GM21515 (cell line): ENCODE measurements around the gene GABRG3.
"Not testable (repeated sequence)": the region's sequence is repeated elsewhere in the genome, so short reads cannot be mapped to it uniquely, and the experiment has no call there.

Source experiments
- ATAC-seq: cut with Tn5 transposase; IDR thresholded peaks from one replicate; pipeline ENCODE4 v1.9.1; 2021; ENCODE audit not compliant: unreplicated experiment

GABRG3 gene

DNA sequence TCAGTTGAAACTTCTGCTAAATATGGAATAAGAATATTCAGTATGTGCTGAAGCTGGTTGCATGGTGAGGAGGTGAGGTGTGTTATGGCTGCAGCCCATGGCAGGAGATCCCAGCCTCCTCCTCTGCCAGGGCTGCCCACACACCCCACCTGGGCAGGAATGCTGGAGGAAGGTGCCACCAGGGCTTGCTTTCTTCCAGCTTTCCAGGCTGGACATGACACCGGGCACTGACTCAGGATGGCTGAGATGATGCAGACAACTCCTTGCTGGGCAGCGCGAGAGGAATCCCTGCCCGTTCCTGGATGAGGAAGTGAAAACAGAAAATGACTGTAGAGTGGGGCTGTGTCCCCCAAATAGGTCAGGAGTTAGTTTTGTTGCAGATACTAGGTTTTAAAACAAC lies 14.1 kb downstream of the GABRG3 start:
- ATAC-seq, result no peak

DNA sequence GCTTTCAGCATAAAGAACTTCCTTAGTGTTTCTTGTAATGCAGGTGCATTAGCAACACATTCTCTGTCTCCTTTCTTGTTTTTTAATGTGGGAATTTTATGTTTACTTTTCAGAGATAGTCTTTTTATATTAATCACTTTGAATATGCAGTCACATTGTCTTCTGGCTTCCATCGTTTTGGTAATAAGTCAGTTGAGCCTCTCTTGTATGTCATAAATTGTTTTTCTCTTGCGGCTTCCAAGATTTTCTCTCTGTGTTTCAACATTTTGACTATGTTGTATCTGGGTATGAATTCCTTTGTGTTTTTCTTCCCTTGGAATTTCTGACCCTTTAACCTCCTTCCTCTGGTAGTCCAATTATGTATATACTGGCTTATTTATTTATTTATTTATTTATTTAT lies 25.3 kb downstream of the GABRG3 start:
- ATAC-seq, result no peak

DNA sequence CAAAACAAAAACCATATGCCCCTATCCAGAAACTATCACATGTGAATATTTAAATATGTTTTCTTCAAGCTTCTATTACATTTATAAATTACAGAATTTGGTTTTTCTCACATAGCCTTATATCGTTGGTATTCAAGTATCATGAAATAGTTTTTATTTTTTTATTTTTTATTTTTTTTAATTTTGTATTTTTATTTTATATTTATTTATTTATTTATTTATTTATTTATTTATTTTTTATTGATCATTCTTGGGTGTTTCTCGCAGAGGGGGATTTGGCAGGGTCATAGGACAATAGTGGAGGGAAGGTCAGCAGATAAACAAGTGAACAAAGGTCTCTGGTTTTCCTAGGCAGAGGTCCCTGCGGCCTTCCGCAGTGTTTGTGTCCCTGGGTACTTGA lies 32.0 kb downstream of the GABRG3 start:
- ATAC-seq, result not testable (repeated sequence)

- ATAC-seq, result not testable (repeated sequence)
These were observed 33.2 kb downstream of the GABRG3 start for GRCh38 chr15:27004226-27004625.

DNA sequence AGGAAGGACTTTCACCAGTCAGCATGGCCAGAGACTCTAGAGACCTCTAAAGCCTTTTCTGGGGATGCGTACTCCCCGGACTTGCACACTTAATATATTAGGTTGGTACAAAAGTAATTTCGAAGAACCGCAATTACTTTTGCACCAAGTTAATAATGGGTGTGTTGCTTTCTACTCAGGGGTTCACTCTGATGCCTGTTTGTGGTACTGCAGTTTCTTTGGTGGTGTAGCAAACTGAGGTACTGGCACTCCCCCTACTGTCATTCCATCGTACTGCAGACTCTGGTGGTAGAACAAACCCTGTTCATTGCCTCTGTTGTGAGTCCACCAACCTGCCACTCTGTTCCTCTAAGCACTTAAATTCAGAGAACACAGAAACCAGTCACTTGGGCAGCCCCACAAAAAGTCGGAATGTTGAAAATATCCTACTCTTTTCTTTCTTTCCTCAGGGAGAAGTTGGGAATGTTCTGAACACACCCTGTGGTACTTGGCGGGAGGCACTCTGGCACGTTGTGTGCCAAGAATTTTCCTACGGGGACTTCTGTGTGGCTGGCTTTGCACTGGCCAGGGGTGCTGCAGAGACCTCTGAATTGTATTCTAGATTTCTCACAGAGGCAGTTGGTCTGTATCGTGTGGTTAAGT lies 46.3 kb downstream of the GABRG3 start:
- ATAC-seq, result peak; percentile 63

DNA sequence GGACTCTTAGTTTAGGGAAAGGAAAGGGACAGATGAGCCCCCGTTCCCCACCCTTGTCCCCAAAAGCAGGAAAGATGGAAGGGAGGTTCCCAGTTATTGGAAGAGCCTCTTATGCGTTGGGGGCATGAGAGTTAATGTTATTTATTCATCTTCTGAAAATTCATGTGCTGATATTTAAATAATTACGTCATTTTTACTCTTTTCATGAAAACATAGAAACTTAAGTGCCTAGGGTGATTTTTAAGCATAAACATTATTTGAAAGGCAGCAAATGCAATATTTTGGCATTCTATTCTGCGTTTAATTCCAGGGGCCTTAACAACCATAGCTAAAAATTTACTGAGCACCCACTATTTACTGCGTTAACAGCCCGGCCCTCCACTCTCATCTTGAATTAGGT lies 48.7 kb downstream of the GABRG3 start:
- no peak for ATAC-seq

GRCh38 chr15:27025481-27025966 lies 54.5 kb downstream of the GABRG3 start:
- ATAC-seq, result no peak

GRCh38 chr15:27027229-27027628 lies 56.2 kb downstream of the GABRG3 start:
- no peak for ATAC-seq

- ATAC-seq, result no peak
These were observed 58.0 kb downstream of the GABRG3 start for GRCh38 chr15:27028858-27029477.

DNA sequence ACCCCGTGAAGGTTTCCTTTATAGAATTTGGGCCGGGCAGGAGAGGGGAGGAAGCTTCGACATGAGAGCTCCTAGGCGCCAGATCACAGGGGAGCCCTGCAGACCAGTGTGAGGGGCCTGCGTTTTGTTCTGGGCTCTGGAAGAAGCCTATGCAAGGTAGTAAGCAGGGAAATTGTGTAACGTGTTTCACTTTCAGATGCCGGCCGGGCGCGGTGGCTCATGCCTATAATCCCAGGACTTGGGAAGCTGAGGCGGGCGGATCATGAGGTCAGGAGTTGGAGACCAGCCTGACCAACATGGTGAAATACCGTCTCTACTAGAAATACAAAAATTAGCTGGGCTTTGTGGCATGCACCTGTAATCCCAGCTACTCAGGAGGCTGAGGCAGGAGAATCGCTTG lies 65.2 kb downstream of the GABRG3 start:
- ATAC-seq, result no peak

GRCh38 chr15:27037501-27037900 lies 66.5 kb downstream of the GABRG3 start:
- no peak for ATAC-seq

DNA sequence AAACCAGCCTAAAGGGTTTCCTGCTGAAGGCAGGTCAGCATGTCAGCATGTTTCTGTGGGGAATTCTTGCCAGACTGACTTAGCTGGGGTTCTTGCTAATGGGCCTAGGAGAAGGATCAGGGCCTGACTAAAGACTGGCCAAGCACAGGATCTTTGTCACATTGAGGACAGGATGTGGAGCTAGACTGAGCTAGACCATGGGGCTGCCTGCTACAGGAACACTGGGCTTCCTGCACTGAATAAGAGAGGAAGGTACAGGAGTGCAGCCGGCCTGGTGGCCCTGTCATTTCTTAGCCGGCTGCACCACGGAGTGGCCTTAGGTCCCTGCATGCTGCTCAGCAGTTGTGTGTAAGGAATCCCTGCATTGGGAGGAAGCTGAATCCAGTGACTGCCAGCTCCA lies 68.2 kb downstream of the GABRG3 start:
- no peak for ATAC-seq

- no peak for ATAC-seq
These were observed 71.2 kb downstream of the GABRG3 start for GRCh38 chr15:27042230-27042629.

GRCh38 chr15:27042646-27043045 lies 71.7 kb downstream of the GABRG3 start:
- no peak for ATAC-seq

- no peak for ATAC-seq
These were observed 72.8 kb downstream of the GABRG3 start for GRCh38 chr15:27043770-27044169.

- ATAC-seq, result no peak
These were observed 74.8 kb downstream of the GABRG3 start for GRCh38 chr15:27045796-27046195.

- no peak for ATAC-seq
These were observed 75.9 kb downstream of the GABRG3 start for GRCh38 chr15:27046880-27047279.

GRCh38 chr15:27050163-27050562 lies 79.2 kb downstream of the GABRG3 start:
- no peak for ATAC-seq

DNA sequence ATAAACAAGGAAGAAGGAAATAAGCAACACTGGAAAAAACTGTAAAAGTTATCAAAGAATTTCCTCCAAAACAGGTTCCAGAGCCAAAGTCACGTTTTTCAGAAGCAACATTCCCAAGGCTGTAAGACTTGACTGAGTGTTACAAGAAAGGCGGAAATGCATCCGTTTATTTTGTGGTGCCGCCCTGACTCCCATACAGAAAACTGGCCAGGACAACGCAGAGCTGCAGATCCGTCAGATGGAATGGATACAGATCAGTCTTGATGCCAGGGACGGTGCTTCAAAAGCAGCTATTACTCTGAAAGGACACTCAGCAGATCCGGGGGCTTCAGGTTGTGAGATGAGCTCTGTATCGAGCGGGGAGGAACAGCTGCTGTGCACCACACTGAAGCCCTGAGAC lies 83.4 kb downstream of the GABRG3 start:
- ATAC-seq, result no peak

- ATAC-seq, result no peak
These were observed 87.1 kb downstream of the GABRG3 start for GRCh38 chr15:27057904-27058645.

GRCh38 chr15:27058939-27059338 lies 88.0 kb downstream of the GABRG3 start:
- ATAC-seq, result no peak

GRCh38 chr15:27059610-27060202 lies 88.7 kb downstream of the GABRG3 start:
- no peak for ATAC-seq
